K562 (cell line): ENCODE results near the gene IL13RA1. TPM values are rescaled to one million over a fixed set of nuclear protein-coding genes. Genes with fewer than 3 reads are reported as not detected.

Source experiments
- ATAC-seq: fragments of 200-7000 bp; cut with Tn5 transposase; 3 replicates; pipeline ENCODE4 v1.9.1; 2020; ENCODE audit warnings: moderate library complexity
- BruUV-seq: library from RNA; stranded (reverse); fragments of 400-500 nt; replicated peaks from 2 replicates; lab custom pipeline; 2021; lab: Mats Ljungman, UMichigan
- CTCF ChIA-PET: fragments of 300-600 bp; formaldehyde crosslinking; extraction: SDS; loops from one replicate; lab custom pipeline; 2021; ENCODE audit warnings: low intra/inter-chr PET ratio; lab: Yijun Ruan, JAX
- POLR2A ChIA-PET: fragments of 300-600, 350-650 bp; sonication (Branson Sonifier 250); formaldehyde crosslinking; extraction: SDS; loops from one replicate; lab custom pipeline; 2021; ENCODE audit warnings: antibody characterized with exemption, inconsistent platforms; lab: Yijun Ruan, JAX
- DNase-seq, 4 experiments: peaks; one replicate each; pipeline versions ENCODE4 v3.0.0 to v3.0.0-alpha.2; 2011 to 2018; ENCODE audit warnings: low spot score in 3 of 4, mixed read lengths in 3 of 4; ENCODE audit errors: extremely low read depth in 1 of 4
- FAIRE-seq: peaks from 2 replicates; lab custom pipeline; 2011; peaks lifted over from hg19 to GRCh38; lab: Jason Lieb, UNC
- H2AFZ ChIP-seq: 2 replicates; pipeline ENCODE4 v1.6.0; 2011; ENCODE audit warnings: low read depth, low read length, control low read depth, inconsistent platforms
- H3K27ac ChIP-seq: fragments of 200-600 bp; 3 replicates; pipeline ENCODE4 v1.8.0; 2011; ENCODE audit warnings: low read depth, mild to moderate bottlenecking, control low read depth, inconsistent platforms, low read length, moderate library complexity, mixed read lengths; ENCODE audit errors: extremely low read depth
- H3K27me3 ChIP-seq, 2 experiments: fragments of 300-600 bp in 1 of 2; 2 replicates in 1 of 2; 3 replicates in 1 of 2; pipeline versions ENCODE4 v1.6.0 to v1.8.0; 2011; ENCODE audit warnings: inconsistent platforms in 2 of 2, low read length in 2 of 2, mild to moderate bottlenecking in 1 of 2, mixed read lengths in 1 of 2, moderate library complexity in 1 of 2; ENCODE audit not compliant: control insufficient read depth in 2 of 2, insufficient read depth in 2 of 2
- H3K36me3 ChIP-seq: fragments of 300-600 bp; 3 replicates; pipeline ENCODE4 v1.8.0; 2011; ENCODE audit warnings: mild to moderate bottlenecking, low read length, inconsistent platforms; ENCODE audit not compliant: control insufficient read depth, insufficient read depth
- H3K4me1 ChIP-seq, 2 experiments: fragments of 200-600 bp in 1 of 2; replicated peaks in 1 of 2; 2 replicates in 1 of 2; 3 replicates in 1 of 2; pipeline versions ENCODE4 v1.5.1 to v1.8.0; 2011; ENCODE audit warnings: inconsistent platforms in 2 of 2, low read length in 2 of 2, mild to moderate bottlenecking in 1 of 2, mixed read lengths in 1 of 2, moderate library complexity in 1 of 2; ENCODE audit not compliant: control insufficient read depth in 2 of 2, insufficient read depth in 2 of 2
- H3K4me2 ChIP-seq: 2 replicates; pipeline ENCODE4 v1.6.1; 2011; ENCODE audit warnings: low read length, control low read depth, inconsistent platforms, mixed read lengths; ENCODE audit not compliant: insufficient read depth
- H3K4me3 ChIP-seq: fragments of 200-600 bp; sonication (generic), shearing (Covaris generic); 2 replicates; pipeline ENCODE4 v1.5.1; 2016; ENCODE audit warnings: control low read depth, inconsistent platforms
- H3K79me2 ChIP-seq: fragments of 200-600 bp; 3 replicates; pipeline ENCODE4 v1.8.0; 2011; ENCODE audit warnings: low read length, inconsistent platforms; ENCODE audit not compliant: control insufficient read depth, insufficient read depth
- H3K9ac ChIP-seq, 2 experiments: 2 replicates each; pipeline versions ENCODE4 v1.6.0 to v1.6.1; 2011; ENCODE audit warnings: low read depth in 2 of 2, low read length in 2 of 2, control low read depth in 1 of 2, inconsistent platforms in 1 of 2, mild to moderate bottlenecking in 1 of 2, mixed read lengths in 1 of 2; ENCODE audit not compliant: insufficient read depth in 1 of 2
- H3K9me1 ChIP-seq: one replicate; pipeline ENCODE4 v1.6.0; 2011; ENCODE audit warnings: inconsistent platforms, mild to moderate bottlenecking, low read length, moderate library complexity; ENCODE audit not compliant: control insufficient read depth, insufficient read depth
- H3K9me3 ChIP-seq: replicated peaks from 2 replicates; pipeline ENCODE4 v1.5.1; 2011; ENCODE audit warnings: low read depth, low read length, inconsistent platforms; ENCODE audit not compliant: control insufficient read depth, insufficient read depth
- H4K20me1 ChIP-seq: replicated peaks from 2 replicates; pipeline ENCODE4 v1.6.1; 2011; ENCODE audit warnings: low read length, inconsistent platforms, mixed read lengths; ENCODE audit not compliant: control insufficient read depth, insufficient read depth
- CHD4 ChIP-seq: fragments of 200-600 bp; sonication (generic); IDR thresholded peaks from 3 replicates; pipeline ENCODE4 v1.6.1; 2012; ENCODE audit warnings: low read depth, mild to moderate bottlenecking, mixed read lengths, low read length, inconsistent platforms; ENCODE audit not compliant: insufficient read depth, insufficient replicate concordance, poor library complexity, severe bottlenecking
- EP400 ChIP-seq: fragments of 450-650 bp; IDR thresholded peaks from 2 replicates; pipeline ENCODE4 v1.6.1; 2017; ENCODE audit warnings: antibody characterized with exemption, mild to moderate bottlenecking, moderate library complexity
- ID3 ChIP-seq, 2 experiments: fragments of 250-450 bp in 1 of 2; fragments of 450-650 bp in 1 of 2; sonication (Bioruptor Pico) in 1 of 2; IDR thresholded peaks; 2 replicates each; pipeline versions ENCODE4 v1.6.1 to v1.8.0; 2016 to 2021; ENCODE audit warnings: mild to moderate bottlenecking in 2 of 2, moderate library complexity in 2 of 2, missing compliant biosample characterization in 1 of 2, missing genetic modification characterization in 1 of 2
- KLF6 ChIP-seq: fragments of 250-450 bp; sonication (Bioruptor Pico); IDR thresholded peaks from 2 replicates; pipeline ENCODE4 v1.4.0; 2020; ENCODE audit warnings: mild to moderate bottlenecking, moderate library complexity, borderline replicate concordance
- MCM5 ChIP-seq: fragments of 450-650 bp; IDR thresholded peaks from 2 replicates; pipeline ENCODE4 v1.6.1; 2016; ENCODE audit warnings: low read depth
- MLLT1 ChIP-seq, 2 experiments: fragments of 450-650 bp; IDR thresholded peaks; 2 replicates each; pipeline ENCODE4 v1.6.1; 2016
- NCOA4 ChIP-seq: fragments of 450-650 bp; IDR thresholded peaks from 2 replicates; pipeline ENCODE4 v1.6.1; 2018; ENCODE audit warnings: mild to moderate bottlenecking; ENCODE audit not compliant: partially characterized antibody
- TAF7 ChIP-seq: fragments of 450-650 bp; IDR thresholded peaks from 2 replicates; pipeline ENCODE4 v1.6.1; 2016; ENCODE audit warnings: missing genetic modification characterization, missing compliant biosample characterization
- ZNF277 ChIP-seq: fragments of 250-450 bp; sonication (Bioruptor Pico); IDR thresholded peaks from 2 replicates; pipeline ENCODE4 v1.8.0; 2022; ENCODE audit warnings: inconsistent platforms, mild to moderate bottlenecking, moderate library complexity, borderline replicate concordance
- ZNF511 ChIP-seq: sonication (generic); formaldehyde crosslinking; IDR thresholded peaks from 2 replicates; pipeline ENCODE4 v1.8.0; 2022; ENCODE audit warnings: mild to moderate bottlenecking, missing genetic modification reagents
- ZNF512 ChIP-seq: IDR thresholded peaks from 2 replicates; pipeline ENCODE4 v1.6.1; 2016; ENCODE audit warnings: missing genetic modification characterization, missing compliant biosample characterization
- ZNF644 ChIP-seq: fragments of 200-800 bp; sonication (Bioruptor generic); IDR thresholded peaks from 2 replicates; pipeline ENCODE4 v1.6.1; 2016; ENCODE audit warnings: low read depth, missing genetic modification characterization, missing compliant biosample characterization
- ZNF707 ChIP-seq: fragments of 250-450 bp; sonication (Bioruptor Pico); conservative IDR thresholded peaks from 2 replicates; pipeline ENCODE4 v1.8.0; 2022; ENCODE audit warnings: inconsistent platforms, mild to moderate bottlenecking, moderate library complexity
- ZNF79 ChIP-seq: fragments of 250-450 bp; sonication (Bioruptor Pico); IDR thresholded peaks from 2 replicates; pipeline ENCODE4 v1.4.0; 2020; ENCODE audit warnings: low read depth, mild to moderate bottlenecking, moderate library complexity
- WGBS: fragments of 100-300 bp; shearing (Covaris generic); methylation state at CpG from one replicate; pipeline ENCODE4 v1.1.6; 2016; ENCODE audit warnings: low coverage, mixed read lengths; ENCODE audit not compliant: insufficient coverage; ENCODE audit errors: missing lambda C conversion rate; 5-methylcytosine and 5-hydroxymethylcytosine counted together
- in situ Hi-C: fragments of 300-500 bp; cut with MboI; formaldehyde crosslinking; loops from 4 replicates; pipeline ENCODE4 v1.15.0; 2018; ENCODE audit warnings: inconsistent platforms, mixed read lengths
- intact Hi-C: fragments of 100-400 bp; cut with micrococcal nuclease; formaldehyde crosslinking; loops from 2 replicates; pipeline ENCODE4 v1.14.2; 2022
- polyA plus RNA-seq, 8 experiments: library from polyadenylated mRNA; depleted of rRNA in 4 of 8; stranded (reverse) in 5 of 8; unstranded in 3 of 8; fragments of >200 nt; fragmentation: Nextera tagmentation in 2 of 8; fragmentation: Illumina TruSeq in 1 of 8; extraction: Ambion mirVana in 2 of 8; extraction: Trizol in 1 of 8; gene quantifications; 2 replicates each; pipeline versions ENCODE4 v1.2.1 to v1.2.3, GENCODE V29; 2011 to 2014; ENCODE audit warnings: inconsistent platforms in 1 of 8, missing spikeins in 1 of 8
- total RNA-seq, 7 experiments: library from RNA; depleted of rRNA in 6 of 7; stranded (reverse); fragments of >200 nt in 6 of 7; fragmentation: Illumina TruSeq in 2 of 7; extraction: Trizol in 2 of 7; gene quantifications; 2 replicates each; pipeline versions ENCODE4 v1.2.1 to v1.2.3, GENCODE V29; 2011 to 2021; ENCODE audit warnings: low replicate concordance in 1 of 7

Gene IL13RA1
- total and polyA plus RNA-seq, 9 of the 15 experiments (the other 6 are each of a cell fraction or from before 2014, with no cell fraction given), result 2.9 to 22.9 (median 12.2) TPM

GRCh38 chrX:118773782-118774181 lies 46.4 kb downstream of the IL13RA1 start (continued):
- TF ChIP-seq NCOA4, result no peak
- no peak for TF ChIP-seq ZNF644 (tag)
- no peak for TF ChIP-seq KLF6 (CRISPR knock-in tag)
- no peak for TF ChIP-seq ZNF707 (CRISPR knock-in tag)

- H3K27ac ChIP-seq, result no peak overlapping the region
- no peaks in the 10 kb centered on the region for H3K9me1 ChIP-seq
- POLR2A ChIA-PET, result no interaction called here
- no peak overlapping the region for H2AFZ ChIP-seq
- H3K4me3 ChIP-seq, result no peak overlapping the region
- FAIRE-seq (no peak), ATAC-seq (no peak), DNase-seq (no peak)
- H3K4me1 ChIP-seq, result no peaks in the 10 kb centered on the region
- no peaks in the 10 kb centered on the region for H4K20me1 ChIP-seq
- CTCF ChIA-PET, result no interaction called here
- H3K27me3 ChIP-seq, result no peaks in the 10 kb centered on the region
- in situ Hi-C loops, result no loop called here
- BruUV-seq, result no TSS peak
- no peak overlapping the region for H3K4me2 ChIP-seq
- intact Hi-C loops, result no loop called here
- H3K79me2 ChIP-seq, result no peaks in the 10 kb centered on the region
- H3K36me3 ChIP-seq, result no peaks in the 10 kb centered on the region
- no peak overlapping the region for H3K9ac ChIP-seq
- WGBS, result 78% methylated on average over 2 of the region's 2 CpGs
- H3K9me3 ChIP-seq, result no peaks in the 10 kb centered on the region
- TF ChIP-seq CHD4 (no peak), ZNF512 (tag) (no peak), ZNF277 (CRISPR knock-in tag) (no peak), ID3 (CRISPR knock-in tag; IDR thresholded peaks at IDR 0.05) (no peak), ID3 (tag; IDR thresholded peaks at IDR 0.05) (no peak), ZNF79 (CRISPR knock-in tag) (no peak), EP400 (no peak), MLLT1 (IDR thresholded peaks at IDR 0.05) (no peak), TAF7 (tag) (no peak), ZNF511 (CRISPR knock-in tag) (no peak), MCM5 (no peak)
Measured at GRCh38 chrX:118779581-118779980, 52.2 kb downstream of the IL13RA1 start.
